Measurements from ENCODE around the gene NPAS3.

Gene NPAS3

DNA sequence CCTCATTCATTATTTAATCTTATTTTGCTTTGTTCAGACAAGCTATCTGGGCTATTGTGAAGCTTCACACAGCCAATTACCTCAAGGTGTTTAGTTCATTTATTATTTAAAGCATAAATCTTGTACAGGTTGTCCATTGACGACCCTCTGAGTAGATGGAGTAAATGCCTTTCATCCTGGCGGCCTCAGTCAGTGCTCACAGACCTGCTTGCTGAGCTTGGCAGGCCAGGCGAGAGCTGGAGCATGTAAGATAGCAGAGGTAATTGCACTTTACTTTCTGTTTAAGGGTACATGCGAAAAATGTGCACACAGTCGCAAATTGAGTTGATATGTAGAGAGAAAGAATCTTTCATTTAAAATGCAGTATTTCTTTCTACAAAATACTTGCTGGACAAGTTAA lies 224.4 kb downstream of the NPAS3 start:
- no peaks in the 10 kb centered on the region for H3K27me3 ChIP-seq (ENCODE audit: insufficient read depth, poor library complexity, severe bottlenecking)
- ATAC-seq (ENCODE audit: low read depth) (no peak), DNase-seq (ENCODE audit: low spot score) (no peak)
- H3K27ac ChIP-seq (ENCODE audit: poor library complexity, severe bottlenecking): no peak overlapping the region
- no peaks in the 10 kb centered on the region for H3K9me3 ChIP-seq (ENCODE audit: severe bottlenecking)
- TF ChIP-seq, protein P1, sequence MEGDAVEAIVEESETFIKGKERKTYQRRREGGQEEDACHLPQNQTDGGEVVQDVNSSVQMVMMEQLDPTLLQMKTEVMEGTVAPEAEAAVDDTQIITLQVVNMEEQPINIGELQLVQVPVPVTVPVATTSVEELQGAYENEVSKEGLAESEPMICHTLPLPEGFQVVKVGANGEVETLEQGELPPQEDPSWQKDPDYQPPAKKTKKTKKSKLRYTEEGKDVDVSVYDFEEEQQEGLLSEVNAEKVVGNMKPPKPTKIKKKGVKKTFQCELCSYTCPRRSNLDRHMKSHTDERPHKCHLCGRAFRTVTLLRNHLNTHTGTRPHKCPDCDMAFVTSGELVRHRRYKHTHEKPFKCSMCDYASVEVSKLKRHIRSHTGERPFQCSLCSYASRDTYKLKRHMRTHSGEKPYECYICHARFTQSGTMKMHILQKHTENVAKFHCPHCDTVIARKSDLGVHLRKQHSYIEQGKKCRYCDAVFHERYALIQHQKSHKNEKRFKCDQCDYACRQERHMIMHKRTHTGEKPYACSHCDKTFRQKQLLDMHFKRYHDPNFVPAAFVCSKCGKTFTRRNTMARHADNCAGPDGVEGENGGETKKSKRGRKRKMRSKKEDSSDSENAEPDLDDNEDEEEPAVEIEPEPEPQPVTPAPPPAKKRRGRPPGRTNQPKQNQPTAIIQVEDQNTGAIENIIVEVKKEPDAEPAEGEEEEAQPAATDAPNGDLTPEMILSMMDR (IDR thresholded peaks at IDR 0.05; ENCODE audit: poor library complexity, severe bottlenecking): no peak
- H3K4me3 ChIP-seq (ENCODE audit: severe bottlenecking): no peak overlapping the region
- no peaks in the 10 kb centered on the region for H3K36me3 ChIP-seq (ENCODE audit: low read depth)
- H3K4me1 ChIP-seq (ENCODE audit: insufficient read depth, poor library complexity, severe bottlenecking): no peaks in the 10 kb centered on the region

DNA sequence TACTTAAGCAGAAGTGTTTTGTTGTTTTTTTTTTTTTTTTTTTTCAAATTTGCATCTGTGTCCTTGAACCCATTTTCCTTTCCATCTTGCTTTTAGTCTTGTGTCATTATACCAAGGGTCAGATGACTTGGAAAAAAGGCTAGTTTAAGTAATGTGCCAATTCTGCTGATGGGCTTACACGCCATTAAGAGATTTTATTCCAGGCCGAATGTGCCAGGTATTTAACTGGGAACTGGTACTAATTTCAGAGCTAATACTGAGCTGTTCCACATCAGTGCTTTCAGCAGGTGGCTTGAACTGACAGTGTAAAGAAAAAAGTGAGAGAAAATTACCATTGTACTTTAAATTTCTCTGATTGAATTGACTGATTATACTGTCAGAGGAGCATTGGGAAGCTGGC lies 224.9 kb downstream of the NPAS3 start:
- DNase-seq (ENCODE audit: low spot score): no peak
- ATAC-seq (ENCODE audit: low read depth): no peak
- Histone ChIP-seq H3K36me3 (ENCODE audit: low read depth) (no peaks in the 10 kb centered on the region), H3K27me3 (ENCODE audit: insufficient read depth, poor library complexity, severe bottlenecking) (no peaks in the 10 kb centered on the region), H3K4me1 (ENCODE audit: insufficient read depth, poor library complexity, severe bottlenecking) (no peaks in the 10 kb centered on the region), H3K4me3 (ENCODE audit: severe bottlenecking) (no peak overlapping the region), H3K9me3 (ENCODE audit: severe bottlenecking) (no peaks in the 10 kb centered on the region), H3K27ac (ENCODE audit: poor library complexity, severe bottlenecking) (no peak overlapping the region)
- TF ChIP-seq, protein P1 (IDR thresholded peaks at IDR 0.05; ENCODE audit: poor library complexity, severe bottlenecking): no peak

DNA sequence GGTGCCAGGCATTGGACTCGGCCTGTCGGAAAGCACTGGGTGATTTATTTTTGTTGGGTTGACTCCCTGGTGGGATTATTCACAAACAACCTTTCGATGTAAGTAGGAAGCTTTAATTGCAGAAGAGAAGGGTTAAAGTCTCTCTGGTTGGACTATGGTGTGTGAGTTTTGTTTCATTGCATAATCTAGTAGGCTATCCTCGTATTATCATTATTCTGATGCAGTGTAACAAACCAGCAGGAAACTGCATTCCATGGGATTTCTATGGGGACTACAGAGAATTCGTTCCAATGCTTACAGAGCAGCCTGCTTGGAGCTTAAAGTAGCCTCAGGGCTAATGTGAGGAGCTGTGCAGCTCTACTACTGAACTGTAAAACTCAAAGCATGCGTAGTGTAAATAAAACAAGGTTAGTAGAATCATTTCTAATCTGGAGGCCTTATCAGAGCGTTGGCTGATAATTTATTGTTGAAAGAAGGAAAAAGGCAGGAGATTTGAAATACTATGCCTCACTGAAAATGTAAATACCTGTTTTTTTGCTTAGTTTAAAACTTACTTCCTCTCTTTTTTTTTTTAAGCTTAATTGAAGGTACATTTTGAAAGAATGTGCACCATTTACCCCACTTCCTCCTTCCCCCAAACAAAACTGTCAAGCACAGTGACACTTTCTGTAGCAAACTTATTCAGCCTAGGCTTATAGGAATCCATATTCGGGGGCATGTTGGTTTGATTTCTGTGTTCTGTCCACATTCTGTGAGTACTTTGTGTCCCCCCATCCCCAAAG lies 226.7 kb downstream of the NPAS3 start:
- no peak for ATAC-seq (ENCODE audit: low read depth)
- Histone ChIP-seq H3K36me3 (ENCODE audit: low read depth) (no peaks in the 10 kb centered on the region), H3K27ac (ENCODE audit: poor library complexity, severe bottlenecking) (no peak overlapping the region), H3K4me3 (ENCODE audit: severe bottlenecking) (no peak overlapping the region), H3K27me3 (ENCODE audit: insufficient read depth, poor library complexity, severe bottlenecking) (no peaks in the 10 kb centered on the region), H3K9me3 (ENCODE audit: severe bottlenecking) (no peaks in the 10 kb centered on the region), H3K4me1 (ENCODE audit: insufficient read depth, poor library complexity, severe bottlenecking) (no peaks in the 10 kb centered on the region)
- TF ChIP-seq, protein P1 (IDR thresholded peaks at IDR 0.05; ENCODE audit: poor library complexity, severe bottlenecking): no peak
- DNase-seq (ENCODE audit: low spot score): no peak

DNA sequence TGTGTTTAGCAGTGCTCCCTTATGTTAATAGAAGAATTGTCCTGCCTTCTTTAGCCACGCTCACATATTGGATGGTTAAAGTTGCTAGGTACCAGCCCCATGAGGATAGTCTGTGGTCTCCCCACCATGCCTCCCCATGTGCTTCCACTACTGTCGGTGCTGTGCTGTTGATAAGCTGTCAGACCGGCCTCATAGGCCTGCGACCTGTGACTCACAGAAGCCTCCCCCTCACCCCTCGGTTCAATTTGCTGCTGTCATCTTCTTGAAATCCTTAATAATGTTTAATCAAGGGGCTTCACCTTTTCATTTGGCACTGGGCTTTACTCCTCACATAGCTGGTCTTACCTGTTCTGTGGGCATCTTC lies 227.2 kb downstream of the NPAS3 start:
- Histone ChIP-seq H3K36me3 (ENCODE audit: low read depth) (no peaks in the 10 kb centered on the region), H3K4me3 (ENCODE audit: severe bottlenecking) (no peak overlapping the region), H3K9me3 (ENCODE audit: severe bottlenecking) (no peaks in the 10 kb centered on the region), H3K27me3 (ENCODE audit: insufficient read depth, poor library complexity, severe bottlenecking) (no peaks in the 10 kb centered on the region), H3K4me1 (ENCODE audit: insufficient read depth, poor library complexity, severe bottlenecking) (no peaks in the 10 kb centered on the region), H3K27ac (ENCODE audit: poor library complexity, severe bottlenecking) (no peak overlapping the region)
- TF ChIP-seq, protein P1 (IDR thresholded peaks at IDR 0.05; ENCODE audit: poor library complexity, severe bottlenecking): no peak
- DNase-seq (ENCODE audit: low spot score): no peak
- no peak for ATAC-seq (ENCODE audit: low read depth)

DNA sequence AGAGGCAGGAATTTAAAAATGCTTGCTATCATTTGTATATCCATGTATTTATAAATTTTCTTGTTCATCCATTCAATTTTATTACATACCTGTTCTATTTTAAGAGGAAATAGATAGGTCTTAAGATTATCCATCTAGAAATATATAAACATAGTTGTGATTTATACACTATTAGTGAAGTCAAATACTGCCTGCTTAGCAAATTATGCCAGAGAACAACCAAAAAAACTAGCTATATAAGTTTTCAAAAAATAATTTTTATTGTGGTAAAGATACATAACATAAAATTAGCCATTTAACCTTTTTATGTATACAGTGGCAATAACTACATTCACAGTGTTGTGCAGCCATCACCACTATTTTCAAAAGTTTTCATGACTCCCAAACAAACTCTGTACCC lies 237.3 kb downstream of the NPAS3 start:
- TF ChIP-seq, protein P1 (IDR thresholded peaks at IDR 0.05; ENCODE audit: poor library complexity, severe bottlenecking): no peak
- Histone ChIP-seq H3K27me3 (ENCODE audit: insufficient read depth, poor library complexity, severe bottlenecking) (no peaks in the 10 kb centered on the region), H3K4me3 (ENCODE audit: severe bottlenecking) (no peak overlapping the region), H3K9me3 (ENCODE audit: severe bottlenecking) (no peaks in the 10 kb centered on the region), H3K4me1 (ENCODE audit: insufficient read depth, poor library complexity, severe bottlenecking) (no peaks in the 10 kb centered on the region), H3K27ac (ENCODE audit: poor library complexity, severe bottlenecking) (no peak overlapping the region), H3K36me3 (ENCODE audit: low read depth) (no peaks in the 10 kb centered on the region)
- no peak for ATAC-seq (ENCODE audit: low read depth)
- DNase-seq (ENCODE audit: low spot score): no peak
